CD4-positive, alpha-beta T cell treated with Interleukin-10 for 1 hour (primary cell): ENCODE results near the gene ZNF3.

Source experiments
- DNase-seq: peaks from one replicate; pipeline ENCODE4 v3.0.0-alpha.2; 2020

ZNF3 gene

GRCh38 chr7:100107890-100108289 is 26.4 kb upstream of the ZNF3 start:
- DNase-seq: no peak

- DNase-seq: no peak
Observed at GRCh38 chr7:100107125-100107737, 25.7 kb upstream of the ZNF3 start.

GRCh38 chr7:100106633-100107032 is 25.1 kb upstream of the ZNF3 start:
- no peak for DNase-seq

- no peak for DNase-seq
Observed at GRCh38 chr7:100105534-100105933, 24.0 kb upstream of the ZNF3 start.

GRCh38 chr7:100102950-100103840 is 21.7 kb upstream of the ZNF3 start:
- no peak for DNase-seq

- peak; percentile 97 for DNase-seq
Observed at GRCh38 chr7:100101016-100101862, 19.7 kb upstream of the ZNF3 start, which contains the start of the genes AP4M1 and MCM7. AP4M1 (plus strand) TSS chr7:100101643; CDS start chr7:100101715, 72 bp downstream. MCM7 (minus strand) TSS chr7:100101397; CDS start chr7:100101294, 103 bp downstream.

- DNase-seq: peak; percentile 88
Observed at GRCh38 chr7:100100420-100101015, 19.0 kb upstream of the ZNF3 start.

GRCh38 chr7:100099452-100099851 is 17.9 kb upstream of the ZNF3 start:
- no peak for DNase-seq

GRCh38 chr7:100098913-100099312 is 17.4 kb upstream of the ZNF3 start:
- no peak for DNase-seq

- DNase-seq: no peak
Observed at GRCh38 chr7:100095704-100096103, 14.2 kb upstream of the ZNF3 start.

- no peak for DNase-seq
Observed at GRCh38 chr7:100095289-100095688, 13.8 kb upstream of the ZNF3 start.

GRCh38 chr7:100093925-100094486 is 12.5 kb upstream of the ZNF3 start:
- no peak for DNase-seq

GRCh38 chr7:100093498-100093897 is 12.0 kb upstream of the ZNF3 start:
- no peak for DNase-seq

- no peak for DNase-seq
Observed at GRCh38 chr7:100093054-100093453, 11.5 kb upstream of the ZNF3 start.

- DNase-seq: no peak
Observed at GRCh38 chr7:100091411-100092181, 10.1 kb upstream of the ZNF3 start.

- DNase-seq: no peak
Observed at GRCh38 chr7:100090527-100091410, 9.2 kb upstream of the ZNF3 start.

GRCh38 chr7:100089458-100090196 is 8.1 kb upstream of the ZNF3 start:
- DNase-seq: no peak

GRCh38 chr7:100088621-100089457 is 7.3 kb upstream of the ZNF3 start, which contains the start of gene COPS6:
COPS6 (plus strand) TSS chr7:100088969; CDS start chr7:100088991, 22 bp downstream.
- peak; percentile 89 for DNase-seq
